GM18861 (cell line): ENCODE measurements around the gene LRCH2.
"Not testable (repeated sequence)": the region's sequence is repeated elsewhere in the genome, so short reads cannot be mapped to it uniquely, and the experiment has no call there.

Experiments used
- ATAC-seq: cut with Tn5 transposase; IDR thresholded peaks from one replicate; pipeline ENCODE4 v1.9.1; 2021; ENCODE audit not compliant: unreplicated experiment

The LRCH2 gene, protein sequence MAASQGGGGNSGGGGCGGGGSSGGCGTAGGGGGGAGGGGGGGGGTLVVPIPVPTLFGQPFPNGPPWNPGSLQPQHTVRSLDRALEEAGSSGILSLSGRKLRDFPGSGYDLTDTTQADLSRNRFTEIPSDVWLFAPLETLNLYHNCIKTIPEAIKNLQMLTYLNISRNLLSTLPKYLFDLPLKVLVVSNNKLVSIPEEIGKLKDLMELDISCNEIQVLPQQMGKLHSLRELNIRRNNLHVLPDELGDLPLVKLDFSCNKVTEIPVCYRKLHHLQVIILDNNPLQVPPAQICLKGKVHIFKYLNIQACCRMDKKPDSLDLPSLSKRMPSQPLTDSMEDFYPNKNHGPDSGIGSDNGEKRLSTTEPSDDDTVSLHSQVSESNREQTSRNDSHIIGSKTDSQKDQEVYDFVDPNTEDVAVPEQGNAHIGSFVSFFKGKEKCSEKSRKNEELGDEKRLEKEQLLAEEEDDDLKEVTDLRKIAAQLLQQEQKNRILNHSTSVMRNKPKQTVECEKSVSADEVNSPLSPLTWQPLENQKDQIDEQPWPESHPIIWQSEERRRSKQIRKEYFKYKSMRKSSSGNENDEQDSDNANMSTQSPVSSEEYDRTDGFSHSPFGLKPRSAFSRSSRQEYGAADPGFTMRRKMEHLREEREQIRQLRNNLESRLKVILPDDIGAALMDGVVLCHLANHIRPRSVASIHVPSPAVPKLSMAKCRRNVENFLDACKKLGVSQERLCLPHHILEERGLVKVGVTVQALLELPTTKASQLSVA

DNA sequence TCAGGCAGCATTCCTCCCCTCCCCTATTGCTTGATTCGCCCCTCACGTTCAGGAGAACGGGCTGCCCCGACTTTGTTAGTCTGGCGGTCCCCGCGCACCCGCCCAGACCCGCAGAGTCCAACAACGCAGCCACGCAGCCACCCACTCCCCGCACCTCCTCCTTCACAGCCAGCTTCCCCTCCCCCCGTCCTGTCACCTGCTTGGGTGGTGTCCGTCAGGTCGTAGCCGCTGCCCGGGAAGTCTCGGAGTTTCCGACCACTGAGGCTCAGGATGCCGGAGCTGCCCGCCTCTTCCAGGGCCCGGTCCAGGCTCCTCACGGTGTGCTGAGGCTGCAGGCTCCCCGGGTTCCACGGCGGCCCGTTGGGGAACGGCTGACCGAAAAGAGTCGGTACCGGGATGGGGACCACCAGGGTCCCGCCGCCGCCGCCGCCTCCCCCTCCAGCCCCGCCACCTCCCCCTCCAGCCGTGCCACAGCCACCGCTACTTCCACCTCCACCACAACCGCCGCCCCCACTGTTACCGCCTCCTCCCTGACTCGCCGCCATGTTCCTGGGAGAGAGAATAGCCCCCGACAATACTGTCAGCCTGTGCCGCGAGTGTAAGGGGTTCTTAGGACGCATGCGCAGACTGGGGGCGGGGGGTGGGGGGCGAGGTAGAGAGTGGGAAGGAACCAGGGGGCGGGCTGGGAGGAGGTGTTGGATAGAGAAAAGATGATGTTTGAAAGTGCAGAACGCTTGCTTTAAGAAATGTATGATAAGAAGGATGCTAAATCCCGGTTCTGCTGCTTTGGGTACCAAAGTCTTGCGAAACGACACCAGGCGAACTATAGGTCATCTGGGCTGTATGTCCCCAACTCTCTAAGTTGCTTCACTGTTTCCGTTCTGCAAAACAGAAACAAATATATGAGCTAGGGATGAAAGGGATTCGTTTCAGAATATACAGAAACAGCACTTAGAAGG lies at the start of gene LRCH2:
LRCH2 (minus strand) TSS at position 600 of the 959 bp plus-strand sequence; CDS start at position 545, 55 bp downstream.
- ATAC-seq: no peak

DNA sequence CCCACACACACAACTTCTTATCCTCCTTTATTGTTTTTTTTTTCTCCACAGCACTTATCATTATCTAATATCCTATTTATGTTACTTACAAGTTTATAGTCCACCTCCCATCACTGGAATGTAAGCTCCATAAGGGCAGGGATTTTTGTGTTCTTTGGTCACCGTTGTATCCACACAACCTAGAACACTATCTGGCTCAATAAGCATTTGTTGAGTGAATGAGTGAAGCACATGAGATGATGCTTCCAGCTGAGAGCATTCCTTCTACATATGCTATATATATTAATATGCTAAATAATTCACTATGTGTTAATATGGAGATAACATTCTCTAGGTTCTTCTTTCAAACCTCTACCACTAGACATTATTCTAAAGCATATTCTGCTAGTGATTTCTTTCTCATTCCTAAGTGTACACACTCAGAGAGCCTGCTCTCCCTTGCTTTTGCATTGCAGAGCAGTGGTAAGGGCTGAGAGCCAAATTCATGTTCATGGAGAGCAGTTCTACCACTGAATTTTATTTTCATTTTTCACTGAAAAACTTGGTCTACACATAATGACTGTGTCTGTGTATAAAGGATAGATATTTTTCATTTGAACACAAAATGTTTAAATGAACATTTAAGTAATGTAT lies 35.3 kb upstream of the LRCH2 start:
- no peak for ATAC-seq

DNA sequence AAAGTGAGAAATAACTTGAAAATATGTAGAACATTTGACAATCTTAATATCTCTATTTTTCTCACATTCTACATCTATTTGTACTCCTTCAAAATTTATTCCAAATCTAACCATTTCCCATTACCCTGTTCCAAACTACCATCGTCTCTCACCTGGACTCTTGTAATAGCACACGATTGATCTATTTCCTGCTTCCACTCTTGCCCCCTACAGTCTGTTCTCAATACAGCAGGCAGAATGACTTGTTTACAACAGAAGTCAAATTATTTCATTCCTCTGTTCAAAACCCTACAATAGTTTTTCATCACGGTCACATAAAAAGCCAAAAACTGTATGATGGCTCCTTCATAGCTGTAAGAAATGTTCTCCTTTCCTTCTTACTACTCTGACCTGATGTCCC lies 34.5 kb upstream of the LRCH2 start:
- ATAC-seq: no peak

DNA sequence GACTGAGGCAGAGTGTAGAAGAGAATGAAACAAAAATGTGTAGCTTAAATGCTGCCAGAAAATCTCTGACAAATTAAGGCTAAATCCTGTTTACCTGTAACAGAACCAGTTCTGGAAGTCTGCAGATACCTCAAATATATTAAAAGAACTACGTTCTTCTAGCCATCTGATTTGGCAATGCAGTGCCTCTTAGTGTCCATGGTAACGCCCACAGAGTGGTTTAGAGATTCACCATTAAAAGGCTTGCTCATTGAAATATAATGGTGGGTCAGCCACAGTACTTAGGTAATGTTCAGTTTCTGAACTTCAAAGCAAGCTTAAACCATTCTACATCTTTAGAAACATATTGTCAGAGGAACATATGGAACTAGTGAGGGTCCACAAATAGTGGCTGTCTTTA lies 32.4 kb upstream of the LRCH2 start:
- no peak for ATAC-seq

DNA sequence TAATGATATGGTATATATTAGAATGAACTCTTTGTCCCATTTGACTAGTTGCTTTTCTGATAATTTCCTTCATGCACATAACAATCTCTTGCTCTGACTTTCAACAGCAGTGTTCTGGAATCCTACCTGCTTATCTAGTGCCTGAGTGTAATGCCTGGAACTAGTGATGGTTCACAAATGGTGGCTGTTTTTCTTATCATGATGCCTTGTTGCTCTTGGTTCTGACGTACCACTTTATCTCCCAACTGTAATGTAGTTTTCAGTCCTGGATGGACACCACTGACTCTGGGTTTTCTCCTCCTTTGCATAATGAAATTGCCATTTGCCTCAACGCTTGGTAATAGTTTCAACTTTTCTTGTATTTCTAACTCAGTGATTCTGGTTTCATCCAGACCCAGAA lies 30.1 kb upstream of the LRCH2 start:
- ATAC-seq: no peak

DNA sequence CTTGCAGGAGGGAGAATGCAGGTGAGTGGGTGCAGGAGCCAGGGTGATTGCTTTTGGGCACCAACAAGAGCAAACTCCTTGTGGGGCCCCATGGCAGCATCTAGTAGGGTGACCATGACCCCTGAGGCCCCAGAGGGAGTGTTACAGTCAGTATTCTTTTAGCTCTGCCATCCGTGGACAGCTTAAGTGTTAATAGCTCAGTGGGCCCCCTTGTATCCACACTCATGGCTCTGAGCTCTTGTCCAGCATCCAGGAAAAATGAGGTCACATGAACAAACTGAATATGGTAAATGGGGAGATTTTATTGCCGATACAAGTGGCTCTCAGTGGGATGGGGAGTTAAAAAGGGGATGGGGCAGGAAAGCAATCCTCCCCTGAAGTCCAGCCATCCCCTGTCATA lies 27.3 kb upstream of the LRCH2 start:
- ATAC-seq: no peak

DNA sequence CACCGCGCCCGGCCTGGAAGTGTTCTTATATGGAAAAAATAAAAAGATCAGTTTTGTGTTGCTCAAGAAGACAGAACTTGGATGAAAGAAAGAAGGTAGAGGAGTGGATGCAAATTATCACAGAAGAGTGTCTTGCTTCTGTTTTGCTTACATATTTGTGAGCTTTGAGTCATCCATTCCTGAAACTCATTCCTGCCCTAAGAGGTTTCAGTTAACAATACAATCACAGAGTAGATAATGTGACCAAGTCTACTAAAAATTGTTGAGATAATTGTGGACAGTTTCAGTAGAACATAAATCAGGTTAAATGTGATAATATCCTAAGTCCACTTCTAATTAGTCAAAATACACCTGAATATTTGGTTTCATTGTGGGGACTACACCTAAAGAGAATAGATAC lies 26.4 kb upstream of the LRCH2 start:
- no peak for ATAC-seq

DNA sequence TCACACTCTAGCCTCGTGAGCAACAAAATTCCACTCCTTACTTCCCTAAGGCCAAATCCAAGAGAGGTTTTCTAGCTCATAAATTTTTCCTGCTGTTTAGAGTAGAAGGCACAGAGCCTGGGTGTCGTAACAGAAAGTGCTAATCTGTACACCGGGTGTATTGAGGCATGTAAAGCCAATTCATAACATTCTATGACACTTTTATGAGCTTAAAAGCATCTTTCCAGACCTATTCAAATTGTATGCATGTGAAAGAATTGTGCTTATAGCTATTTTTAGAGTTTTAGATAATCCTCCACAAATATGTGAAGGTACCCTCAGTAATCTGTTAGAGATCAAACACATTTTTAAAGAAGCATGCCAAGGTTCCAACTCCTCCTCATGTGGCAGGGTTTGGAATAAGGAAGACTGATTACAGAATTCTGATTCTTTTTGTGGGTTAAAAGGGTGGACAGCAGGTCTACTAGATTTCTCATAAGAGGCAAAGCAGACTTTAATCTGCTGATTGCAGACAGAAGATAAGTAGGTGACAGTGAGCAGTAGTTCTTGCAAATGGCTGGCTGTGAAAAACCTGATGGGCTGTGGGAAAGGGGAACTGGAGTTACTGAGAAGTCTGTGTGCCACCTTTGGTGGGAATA lies 25.5 kb upstream of the LRCH2 start:
- no peak for ATAC-seq

DNA sequence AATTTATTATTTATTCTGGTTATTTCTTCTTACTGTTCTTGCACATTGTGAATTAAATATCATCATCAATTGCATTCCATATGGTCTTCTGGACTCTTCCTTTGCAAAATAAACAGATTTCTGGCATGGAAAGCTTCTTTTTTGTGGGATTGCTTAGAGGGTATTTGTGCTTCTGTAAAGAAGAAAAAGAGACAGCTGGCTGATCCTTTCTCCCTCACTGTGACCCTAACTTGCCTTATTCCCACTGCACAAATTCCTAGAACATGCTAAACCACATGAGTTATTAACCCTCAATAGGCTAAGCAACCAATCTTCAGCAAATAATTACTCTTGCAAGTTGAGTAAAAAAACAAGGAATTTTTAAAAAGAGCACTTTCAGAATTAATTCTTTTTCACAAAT lies 23.8 kb upstream of the LRCH2 start:
- no peak for ATAC-seq

DNA sequence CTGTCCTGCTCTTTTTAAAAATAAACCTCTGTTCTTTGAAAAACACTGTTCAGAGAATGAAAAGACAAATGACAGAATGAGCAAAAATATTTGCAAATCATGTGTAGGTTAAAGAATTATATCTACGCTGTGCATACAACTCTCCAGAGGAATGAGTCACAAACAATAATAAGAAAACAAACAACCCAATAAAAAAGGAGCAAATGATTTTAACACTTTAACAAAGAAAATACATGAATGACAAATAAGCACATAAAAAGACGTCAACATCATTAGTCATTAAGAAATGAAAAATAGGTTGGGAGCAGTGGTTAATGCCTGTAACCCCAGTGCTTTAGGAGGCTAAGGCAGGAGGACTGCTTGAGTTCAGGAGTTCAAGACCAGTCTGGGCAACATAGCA lies 21.1 kb upstream of the LRCH2 start:
- ATAC-seq: no peak

DNA sequence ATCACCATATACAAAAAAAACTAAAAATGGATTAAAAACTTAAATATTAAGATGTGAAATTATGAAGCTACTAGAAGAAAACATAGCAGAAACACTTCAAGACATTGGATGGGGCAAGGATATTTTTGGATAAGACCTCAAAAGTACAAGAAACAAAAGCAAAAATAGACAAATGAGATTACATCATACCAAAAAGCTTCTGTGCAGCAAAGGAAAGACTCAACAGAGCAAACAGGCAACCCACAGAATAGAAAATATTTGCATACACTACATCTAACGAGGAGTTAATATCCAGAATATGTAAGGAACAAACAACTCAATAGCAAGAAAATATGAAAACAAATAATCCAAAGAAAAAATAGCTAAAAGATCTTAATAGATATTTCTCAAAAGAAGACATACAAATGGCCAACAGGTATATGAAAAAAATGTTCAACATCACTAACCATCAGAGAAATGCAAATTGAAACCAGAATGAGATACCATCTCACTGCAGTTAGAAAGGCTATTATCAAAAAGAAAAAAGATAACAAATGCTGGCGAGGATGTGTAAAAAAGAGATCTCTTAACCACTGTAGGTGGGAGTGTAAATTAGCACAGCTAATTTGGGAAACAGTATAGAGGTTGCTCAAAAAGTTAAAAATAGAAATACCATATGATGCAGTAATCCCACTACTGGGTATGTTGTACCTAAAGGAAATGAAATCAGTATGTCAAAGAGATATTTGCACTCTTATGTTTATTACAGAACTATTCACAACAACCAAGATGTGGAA lies 17.8 kb upstream of the LRCH2 start:
- ATAC-seq: no peak

DNA sequence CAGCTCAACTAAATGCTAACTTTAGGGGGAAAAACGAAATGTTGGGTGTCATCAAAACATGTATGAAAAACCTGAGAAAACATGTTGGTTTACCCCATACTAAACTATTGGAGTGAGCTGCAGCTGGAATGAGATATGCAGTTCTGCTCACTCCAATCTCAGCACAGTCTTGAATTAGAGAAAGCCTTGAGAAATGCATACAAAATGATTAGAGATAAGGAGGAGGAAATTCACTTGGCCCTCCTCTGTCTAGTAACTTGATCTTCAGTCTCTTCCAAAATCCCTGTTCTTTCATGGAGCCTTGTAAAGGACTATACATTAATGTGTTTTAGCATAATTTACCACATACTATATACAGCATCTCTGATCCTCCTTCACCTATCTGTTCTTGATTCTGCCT lies 3.2 kb upstream of the LRCH2 start:
- no peak for ATAC-seq

DNA sequence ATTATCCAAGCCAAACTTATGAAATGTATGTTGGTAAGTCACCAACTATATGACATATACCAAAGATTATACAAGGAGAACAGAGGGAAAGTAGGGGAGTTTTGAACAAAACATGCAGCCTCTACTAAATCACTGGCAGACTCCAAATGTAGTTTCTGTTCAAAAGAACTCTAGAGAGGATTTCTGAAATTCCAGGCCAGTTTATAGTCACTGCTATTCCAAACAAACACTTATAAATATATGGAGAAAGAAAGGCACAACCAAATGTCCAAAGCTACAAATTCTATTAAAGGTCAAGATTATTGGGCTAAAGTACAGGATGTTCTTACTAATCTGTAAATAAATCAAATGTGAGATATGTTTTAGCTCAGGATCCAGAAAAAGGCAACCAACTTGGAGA lies 2.7 kb upstream of the LRCH2 start:
- no peak for ATAC-seq

DNA sequence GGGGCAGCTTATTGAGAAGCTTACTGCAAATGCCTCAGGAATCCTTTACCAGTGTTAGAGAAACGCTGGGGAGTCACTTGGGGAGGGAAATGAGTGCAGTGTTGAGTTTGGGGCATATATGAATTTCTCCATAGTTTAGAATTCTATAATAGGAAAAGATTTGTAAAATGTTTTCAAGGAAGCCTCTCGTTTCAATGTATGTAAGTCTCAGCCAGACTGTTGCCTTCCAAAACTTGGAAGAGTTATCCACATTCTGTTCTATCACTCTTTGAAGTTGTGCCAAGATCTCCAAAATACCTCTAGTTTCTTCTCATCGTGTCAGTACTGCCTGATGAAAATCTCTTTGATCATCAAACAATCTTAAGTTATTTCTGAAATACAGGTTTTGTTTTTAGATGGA lies 565 bp upstream of the LRCH2 start:
- no peak for ATAC-seq

DNA sequence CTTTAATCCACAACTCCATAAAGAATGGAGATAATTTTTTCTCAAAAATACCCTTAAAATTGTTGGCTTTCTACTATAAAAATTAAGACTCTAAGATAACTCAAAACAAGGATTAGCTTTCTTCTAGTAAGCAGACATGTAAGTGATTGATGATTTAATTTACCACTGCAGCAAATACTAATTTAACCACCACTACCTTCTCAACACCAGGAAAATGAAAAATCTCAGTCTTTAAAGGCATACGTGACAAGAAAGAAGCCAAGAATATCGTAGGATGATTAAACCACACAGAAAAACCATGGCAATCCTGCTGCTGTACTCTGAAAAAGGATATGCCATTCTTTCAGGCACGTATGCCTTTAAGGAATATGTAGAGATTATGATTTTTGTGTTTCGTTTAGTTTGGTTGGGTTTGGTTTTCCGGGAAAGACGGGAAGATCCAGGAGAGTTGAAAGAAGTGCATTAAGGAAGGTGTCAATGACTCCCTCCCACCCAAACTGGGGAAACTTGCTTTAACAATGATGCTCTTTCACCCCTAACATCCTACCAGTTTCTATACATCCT lies 881 bp downstream of the LRCH2 start:
- no peak for ATAC-seq

DNA sequence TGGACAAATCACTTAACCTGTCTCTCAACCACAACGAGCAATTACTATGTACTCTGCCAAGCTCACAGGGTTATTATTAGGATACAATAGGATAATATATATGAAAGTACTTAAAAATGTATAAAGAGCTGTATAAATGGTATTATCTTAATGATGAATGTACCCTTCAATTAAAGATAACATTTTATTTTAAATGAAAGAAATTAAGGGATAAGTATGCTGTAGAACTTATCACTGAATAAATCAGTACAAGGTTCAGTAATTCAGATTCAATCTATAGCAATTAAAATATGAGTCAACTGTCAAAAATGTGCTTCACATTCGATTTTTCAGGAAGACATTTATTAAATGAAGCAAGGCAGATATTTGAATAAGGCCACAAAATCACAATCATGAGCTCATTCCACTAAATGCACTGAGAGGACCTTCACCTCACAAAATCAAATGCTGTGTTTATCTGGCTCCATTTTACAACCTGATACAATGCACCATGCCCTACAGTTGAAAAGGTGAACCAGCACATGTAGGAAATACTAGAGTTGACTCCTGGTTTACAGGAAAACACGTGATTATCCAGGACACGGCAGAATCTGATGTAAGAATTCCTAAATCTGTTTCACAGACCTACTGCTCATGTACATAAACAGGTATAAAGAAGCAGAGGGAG lies 4.4 kb downstream of the LRCH2 start:
- ATAC-seq: no peak

DNA sequence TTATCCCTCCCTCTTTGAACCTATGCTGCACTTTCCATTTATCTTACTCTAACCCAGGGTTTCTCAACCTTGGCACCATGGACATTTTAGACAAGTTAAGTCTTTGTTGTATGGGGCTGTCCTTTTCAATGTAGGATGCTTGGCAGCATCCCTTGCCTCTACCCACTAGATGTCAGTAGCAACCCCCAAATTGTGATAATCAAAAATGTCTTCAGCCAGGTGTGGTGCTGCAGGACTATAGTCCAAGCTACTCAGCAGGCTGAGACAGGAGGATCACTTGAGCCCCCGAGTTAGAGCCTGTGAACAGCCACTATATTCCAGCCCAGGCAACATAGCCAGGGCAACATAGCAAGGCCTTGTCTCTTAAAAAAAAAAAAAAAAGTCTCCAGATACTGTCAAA lies 7.0 kb downstream of the LRCH2 start:
- no peak for ATAC-seq

DNA sequence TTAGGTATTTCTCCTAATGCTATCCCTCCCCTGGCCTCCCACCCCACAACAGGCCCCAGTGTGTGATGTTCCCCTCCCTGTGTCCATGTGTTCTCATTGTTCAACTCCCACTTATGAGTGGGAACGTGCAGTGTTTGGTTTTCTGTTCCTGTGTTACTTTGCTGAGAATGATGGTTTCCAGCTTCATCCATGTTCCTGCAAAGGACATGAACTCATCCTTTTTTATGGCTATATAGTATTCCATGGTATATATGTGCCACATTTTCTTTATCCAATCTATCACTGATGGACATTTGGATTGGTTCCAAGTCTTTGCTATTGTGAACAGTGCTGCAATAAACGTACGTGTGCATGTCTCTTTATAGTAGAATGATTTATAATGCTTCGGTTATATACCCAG lies 16.6 kb downstream of the LRCH2 start:
- ATAC-seq: not testable (repeated sequence)

DNA sequence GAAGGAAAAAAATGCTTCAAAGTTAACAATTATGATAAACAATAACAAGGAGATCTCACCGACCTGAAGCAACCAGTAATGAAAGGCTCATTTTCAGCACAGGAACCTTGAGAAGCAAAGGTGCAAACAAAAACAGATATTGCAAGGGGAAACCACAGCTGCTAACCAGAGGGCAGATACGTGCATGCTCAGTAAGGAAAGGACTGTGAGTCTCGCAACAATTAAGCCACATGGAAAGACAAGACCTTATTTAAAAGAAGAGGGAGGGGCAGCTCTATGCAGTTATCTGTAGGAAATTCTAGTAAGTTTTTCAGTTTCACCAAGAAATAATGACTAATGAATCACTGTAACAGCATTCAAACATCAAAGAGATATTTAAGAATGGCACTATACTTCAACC lies 19.3 kb downstream of the LRCH2 start:
- ATAC-seq: no peak
